ENCODE data around the gene MPND.

The MPND gene

GRCh38 chr19:4367781-4368127 lies 24.4 kb downstream of the MPND start:
- FAIRE-seq, result no peak

GRCh38 chr19:4368128-4368820 lies 24.9 kb downstream of the MPND start:
- no peak for FAIRE-seq

GRCh38 chr19:4369109-4369887 lies 25.9 kb downstream of the MPND start:
- no peak for FAIRE-seq

- no peak for FAIRE-seq
Measured at GRCh38 chr19:4369888-4370260, 26.5 kb downstream of the MPND start.

GRCh38 chr19:4370418-4371041 lies 27.2 kb downstream of the MPND start:
- no peak for FAIRE-seq

- no peak for FAIRE-seq
Measured at GRCh38 chr19:4371247-4372164, 28.1 kb downstream of the MPND start.

- no peak for FAIRE-seq
Measured at GRCh38 chr19:4372165-4373012, 29.0 kb downstream of the MPND start.

- no peak for FAIRE-seq
Measured at GRCh38 chr19:4373013-4373367, 29.6 kb downstream of the MPND start.

GRCh38 chr19:4373601-4374497 lies 30.5 kb downstream of the MPND start:
- FAIRE-seq, result no peak

GRCh38 chr19:4374498-4375163 lies 31.3 kb downstream of the MPND start:
- no peak for FAIRE-seq

GRCh38 chr19:4375164-4376027 lies 32.0 kb downstream of the MPND start:
- FAIRE-seq, result no peak

GRCh38 chr19:4376028-4376670 lies 32.8 kb downstream of the MPND start:
- FAIRE-seq, result no peak

GRCh38 chr19:4376671-4376990 lies 33.3 kb downstream of the MPND start:
- no peak for FAIRE-seq

- no peak for FAIRE-seq
Measured at GRCh38 chr19:4376991-4377781, 33.8 kb downstream of the MPND start.

- FAIRE-seq, result no peak
Measured at GRCh38 chr19:4378886-4379285, 35.5 kb downstream of the MPND start.

- no peak for FAIRE-seq
Measured at GRCh38 chr19:4379383-4380253, 36.3 kb downstream of the MPND start.

- FAIRE-seq, result no peak
Measured at GRCh38 chr19:4380254-4380727, 36.9 kb downstream of the MPND start.
